HEK293 (cell line): Measurements from ENCODE around the gene SLC45A2.

Source experiments
- CTCF ChIA-PET: fragments of 350-600 bp; formaldehyde crosslinking; extraction: SDS; loops from one replicate; lab custom pipeline; 2021; ENCODE audit warnings: antibody characterized with exemption; lab: Yijun Ruan, JAX
- POLR2A ChIA-PET: fragments of 300-600 bp; formaldehyde crosslinking; extraction: SDS; loops from one replicate; lab custom pipeline; 2020; ENCODE audit warnings: antibody characterized with exemption, inconsistent platforms; lab: Yijun Ruan, JAX
- H3K27ac ChIP-seq: fragments of 200-500 bp; sonication (Bioruptor generic); 2 replicates; pipeline ENCODE4 v1.5.1; 2014; ENCODE audit warnings: low read depth, low read length, control low read depth, inconsistent platforms; ENCODE audit errors: extremely low read depth
- H3K36me3 ChIP-seq, 2 experiments: fragments of 200-500 bp in 1 of 2; sonication (Bioruptor generic) in 1 of 2; 1 replicate in 1 of 2; 2 replicates in 1 of 2; pipeline ENCODE4 v1.5.1; 2014 to 2017; ENCODE audit warnings: inconsistent platforms in 2 of 2, low read length in 2 of 2; ENCODE audit not compliant: control insufficient read depth in 2 of 2, insufficient read depth in 1 of 2
- H3K4me1 ChIP-seq: fragments of 200-500 bp; sonication (Bioruptor generic); 2 replicates; pipeline ENCODE4 v1.5.1; 2014; ENCODE audit warnings: mild to moderate bottlenecking, low read length, inconsistent platforms; ENCODE audit not compliant: control insufficient read depth, insufficient read depth
- H3K4me3 ChIP-seq: 2 replicates; pipeline ENCODE4 v1.5.1; 2011; ENCODE audit warnings: low read depth, mild to moderate bottlenecking, control low read depth, low read length, moderate library complexity
- H3K9me3 ChIP-seq: fragments of 200-500 bp; sonication (Bioruptor generic); 2 replicates; pipeline ENCODE4 v1.5.1; 2014; ENCODE audit warnings: low read depth, low read length, inconsistent platforms; ENCODE audit not compliant: control insufficient read depth, insufficient read depth
- BCL11B ChIP-seq: fragments of 450-650 bp; formaldehyde crosslinking; IDR thresholded peaks from 2 replicates; pipeline ENCODE4 v1.5.1; 2016; ENCODE audit warnings: low read depth, missing biosample characterization, missing genetic modification characterization
- GLI4 ChIP-seq: fragments of 450-650 bp; formaldehyde crosslinking; IDR thresholded peaks from 2 replicates; pipeline ENCODE4 v1.5.1; 2016; ENCODE audit warnings: missing biosample characterization, missing genetic modification characterization
- HOXD13 ChIP-seq: sonication (generic); formaldehyde crosslinking; IDR thresholded peaks from 2 replicates; pipeline ENCODE4 v1.8.0; 2022; ENCODE audit warnings: missing genetic modification reagents, borderline replicate concordance
- KLF10 ChIP-seq: fragments of 450-650 bp; IDR thresholded peaks from 2 replicates; pipeline ENCODE4 v1.5.1; 2018; ENCODE audit warnings: missing biosample characterization, mild to moderate bottlenecking, missing genetic modification characterization
- PBX3 ChIP-seq: sonication (generic); formaldehyde crosslinking; IDR thresholded peaks from 2 replicates; pipeline ENCODE4 v1.8.1; 2022; ENCODE audit warnings: mild to moderate bottlenecking, moderate library complexity, missing genetic modification reagents
- SCRT1 ChIP-seq: fragments of 450-650 bp; formaldehyde crosslinking; IDR thresholded peaks from 2 replicates; pipeline ENCODE4 v1.5.1; 2016; ENCODE audit warnings: missing biosample characterization, missing genetic modification characterization, borderline replicate concordance
- SP2 ChIP-seq: fragments of 450-650 bp; formaldehyde crosslinking; IDR thresholded peaks from 2 replicates; pipeline ENCODE4 v1.5.1; 2016; ENCODE audit warnings: missing biosample characterization, missing genetic modification characterization
- ZBTB17 ChIP-seq: fragments of 450-650 bp; formaldehyde crosslinking; IDR thresholded peaks from 2 replicates; pipeline ENCODE4 v1.5.1; 2016; ENCODE audit warnings: missing biosample characterization, missing genetic modification characterization
- ZFHX2 ChIP-seq: fragments of 450-650 bp; formaldehyde crosslinking; conservative IDR thresholded peaks from 2 replicates; pipeline ENCODE4 v1.5.1; 2016; ENCODE audit warnings: missing biosample characterization, missing genetic modification characterization
- ZNF114 ChIP-seq: fragments of 450-650 bp; formaldehyde crosslinking; IDR thresholded peaks from 2 replicates; pipeline ENCODE4 v1.5.0; 2017; ENCODE audit warnings: missing biosample characterization, missing genetic modification characterization
- ZNF138 ChIP-seq: fragments of 450-650 bp; formaldehyde crosslinking; IDR thresholded peaks from 2 replicates; pipeline ENCODE4 v1.5.1; 2016; ENCODE audit warnings: missing biosample characterization, missing genetic modification characterization, borderline replicate concordance
- ZNF248 ChIP-seq: fragments of 450-650 bp; formaldehyde crosslinking; IDR thresholded peaks from 2 replicates; pipeline ENCODE4 v1.5.1; 2017; ENCODE audit warnings: missing biosample characterization, missing genetic modification characterization
- ZNF26 ChIP-seq: fragments of 450-650 bp; formaldehyde crosslinking; IDR thresholded peaks from 2 replicates; pipeline ENCODE4 v1.5.1; 2016; ENCODE audit warnings: missing biosample characterization, missing genetic modification characterization
- ZNF274 ChIP-seq, 2 experiments: fragments of 200-500 bp in 1 of 2; fragments of 450-650 bp in 1 of 2; sonication (Bioruptor generic) in 1 of 2; formaldehyde crosslinking in 1 of 2; IDR thresholded peaks; 2 replicates each; pipeline versions ENCODE4 v1.5.1 to v1.6.1; 2014 to 2016; ENCODE audit warnings: borderline replicate concordance in 1 of 2, inconsistent platforms in 1 of 2, low read length in 1 of 2, missing biosample characterization in 1 of 2, missing genetic modification characterization in 1 of 2
- ZNF292 ChIP-seq: fragments of 450-650 bp; formaldehyde crosslinking; IDR thresholded peaks from 2 replicates; pipeline ENCODE4 v1.5.1; 2016; ENCODE audit warnings: low read depth, missing biosample characterization, missing genetic modification characterization, borderline replicate concordance
- ZNF302 ChIP-seq: fragments of 450-650 bp; formaldehyde crosslinking; IDR thresholded peaks from 2 replicates; pipeline ENCODE4 v1.5.1; 2016; ENCODE audit warnings: missing biosample characterization, missing genetic modification characterization, low read depth
- ZNF335 ChIP-seq: fragments of 450-650 bp; formaldehyde crosslinking; conservative IDR thresholded peaks from 2 replicates; pipeline ENCODE4 v1.5.1; 2016; ENCODE audit warnings: missing biosample characterization, missing genetic modification characterization
- ZNF394 ChIP-seq: fragments of 450-650 bp; formaldehyde crosslinking; IDR thresholded peaks from 2 replicates; pipeline ENCODE4 v1.5.1; 2016; ENCODE audit warnings: missing biosample characterization, missing genetic modification characterization, mild to moderate bottlenecking, moderate library complexity, borderline replicate concordance
- ZNF416 ChIP-seq: fragments of 450-650 bp; formaldehyde crosslinking; IDR thresholded peaks from 2 replicates; pipeline ENCODE4 v1.5.1; 2016; ENCODE audit warnings: missing biosample characterization, missing genetic modification characterization
- ZNF488 ChIP-seq: fragments of 450-650 bp; formaldehyde crosslinking; IDR thresholded peaks from 2 replicates; pipeline ENCODE4 v1.5.1; 2016; ENCODE audit warnings: missing biosample characterization, missing genetic modification characterization
- ZNF555 ChIP-seq: fragments of 450-650 bp; formaldehyde crosslinking; conservative IDR thresholded peaks from 2 replicates; pipeline ENCODE4 v1.5.1; 2017; ENCODE audit warnings: missing biosample characterization, mild to moderate bottlenecking, missing genetic modification characterization, inconsistent platforms
- ZNF558 ChIP-seq: fragments of 450-650 bp; formaldehyde crosslinking; IDR thresholded peaks from 2 replicates; pipeline ENCODE4 v1.5.1; 2016; ENCODE audit warnings: missing biosample characterization, missing genetic modification characterization
- ZNF560 ChIP-seq: fragments of 450-650 bp; formaldehyde crosslinking; IDR thresholded peaks from 2 replicates; pipeline ENCODE4 v1.5.1; 2017; ENCODE audit warnings: missing biosample characterization, missing genetic modification characterization, borderline replicate concordance
- ZNF561 ChIP-seq: fragments of 450-650 bp; IDR thresholded peaks from 2 replicates; pipeline ENCODE4 v1.5.1; 2018; ENCODE audit warnings: missing biosample characterization, missing genetic modification characterization, borderline replicate concordance
- ZNF571 ChIP-seq: fragments of 450-650 bp; formaldehyde crosslinking; IDR thresholded peaks from 2 replicates; pipeline ENCODE4 v1.5.0; 2017; ENCODE audit warnings: missing biosample characterization, missing genetic modification characterization
- ZNF621 ChIP-seq: fragments of 450-650 bp; formaldehyde crosslinking; IDR thresholded peaks from 2 replicates; pipeline ENCODE4 v1.5.1; 2017; ENCODE audit warnings: missing biosample characterization, missing genetic modification characterization
- ZNF623 ChIP-seq: fragments of 450-650 bp; formaldehyde crosslinking; IDR thresholded peaks from 2 replicates; pipeline ENCODE4 v1.5.1; 2016; ENCODE audit warnings: missing biosample characterization, missing genetic modification characterization
- ZNF626 ChIP-seq: fragments of 450-650 bp; sonication (Bioruptor Pico); formaldehyde crosslinking; IDR thresholded peaks from 2 replicates; pipeline ENCODE4 v1.5.1; 2018; ENCODE audit warnings: missing biosample characterization, missing genetic modification characterization, inconsistent platforms
- ZNF629 ChIP-seq: fragments of 450-650 bp; formaldehyde crosslinking; IDR thresholded peaks from 2 replicates; pipeline ENCODE4 v1.5.1; 2017; ENCODE audit warnings: missing biosample characterization, missing genetic modification characterization
- ZNF701 ChIP-seq: fragments of 450-650 bp; formaldehyde crosslinking; IDR thresholded peaks from 2 replicates; pipeline ENCODE4 v1.5.1; 2016; ENCODE audit warnings: missing biosample characterization, missing genetic modification characterization
- ZNF837 ChIP-seq: fragments of 450-650 bp; formaldehyde crosslinking; IDR thresholded peaks from 2 replicates; pipeline ENCODE4 v1.5.1; 2016; ENCODE audit warnings: missing biosample characterization, missing genetic modification characterization
- ZSCAN23 ChIP-seq: fragments of 450-650 bp; formaldehyde crosslinking; IDR thresholded peaks from 2 replicates; pipeline ENCODE4 v1.5.1; 2016; ENCODE audit warnings: missing biosample characterization, missing genetic modification characterization
- TF ChIP-seq, protein P1 (sequence below): fragments of 450-650 bp; formaldehyde crosslinking; IDR thresholded peaks from 2 replicates; pipeline ENCODE4 v1.5.1; 2016; ENCODE audit warnings: missing biosample characterization, missing genetic modification characterization, low read depth

SLC45A2 gene

GRCh38 chr5:34002629-34003328, 18.3 kb upstream of the SLC45A2 start (continued):
- no peak for TF ChIP-seq ZNF488 (tag by site-specific recombination)
- TF ChIP-seq GLI4, result no peak
- TF ChIP-seq ZNF701 (tag by site-specific recombination), result no peak

DNA sequence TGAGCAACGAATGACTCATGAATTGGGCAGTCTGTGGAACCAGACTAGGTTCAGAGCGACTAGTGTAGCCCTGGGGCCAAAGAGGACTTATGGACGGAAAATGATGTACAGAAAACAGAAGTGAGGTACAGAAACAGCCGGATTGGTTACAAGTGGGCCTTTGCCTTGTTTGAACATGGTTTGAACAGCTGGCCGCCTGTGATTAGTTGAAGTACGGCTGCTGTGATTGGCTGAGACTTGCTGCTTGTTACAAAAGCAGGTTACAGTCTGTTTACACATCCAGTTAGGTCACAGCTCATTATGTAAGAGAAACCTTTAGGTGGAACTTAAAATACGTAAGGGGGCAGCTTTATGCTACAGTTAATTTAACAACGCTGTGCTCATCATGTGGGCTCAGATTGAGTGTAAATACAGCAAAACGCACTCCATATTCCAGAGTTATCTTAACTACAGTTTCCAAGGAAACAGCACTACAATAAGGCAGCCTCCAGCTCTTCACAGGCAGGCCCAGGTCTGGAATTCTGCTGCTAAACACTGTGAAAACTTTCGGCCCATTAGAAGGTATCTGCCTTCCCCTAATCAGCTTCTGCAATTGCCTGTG, 16.8 kb upstream of the SLC45A2 start:
- H3K36me3 ChIP-seq, result peaks cover 6 to 23% of the 10 kb centered on the region in 2 experiments; a peak in 2 of 3 replicates
- H3K9me3 ChIP-seq, result no peaks in the 10 kb centered on the region
- CTCF ChIA-PET, result no interaction called here
- POLR2A ChIA-PET, result no interaction called here
- H3K4me1 ChIP-seq, result no peaks in the 10 kb centered on the region; the same call in 1 of the 2 replicates
- H3K27ac ChIP-seq, result no peak overlapping the region
- H3K4me3 ChIP-seq, result no peak overlapping the region
- no peak for TF ChIP-seq BCL11B (tag by site-specific recombination)
- TF ChIP-seq ZFHX2 (tag by site-specific recombination), result no peak
- no peak for TF ChIP-seq ZNF560 (tag by site-specific recombination)
- no peak for TF ChIP-seq ZNF561 (tag by site-specific recombination)
- peak; percentile 31; the same call in 1 of the 2 replicates for TF ChIP-seq ZNF335
- no peak for TF ChIP-seq ZNF837 (tag by site-specific recombination)
- TF ChIP-seq ZSCAN23, result no peak
- no peak for TF ChIP-seq PBX3
- no peak for TF ChIP-seq ZNF26
- TF ChIP-seq SP2 (tag by site-specific recombination), result peak; percentile 36
- TF ChIP-seq ZNF416 (tag by site-specific recombination), result no peak
- no peak for TF ChIP-seq ZNF302 (tag by site-specific recombination)
- no peak for TF ChIP-seq ZNF114 (tag by site-specific recombination)
- TF ChIP-seq ZNF558 (tag by site-specific recombination), result no peak
- no peak for TF ChIP-seq HOXD13 (CRISPR knock-in tag)
- no peak for TF ChIP-seq ZNF248 (tag by site-specific recombination)
- TF ChIP-seq ZNF292, result no peak
- TF ChIP-seq ZNF394, result no peak
- no peak for TF ChIP-seq ZNF274 (IDR thresholded peaks at IDR 0.05; ENCODE audit: low read length)
- no peak for TF ChIP-seq ZNF274 (tag by site-specific recombination; IDR thresholded peaks at IDR 0.05; ENCODE audit: borderline replicate concordance)
- no peak for TF ChIP-seq ZNF555 (tag by site-specific recombination)
- no peak for TF ChIP-seq KLF10 (tag by site-specific recombination)
- no peak for TF ChIP-seq ZNF626 (tag by site-specific recombination)
- TF ChIP-seq ZNF623 (tag by site-specific recombination), result no peak
- TF ChIP-seq ZBTB17, result no peak
- TF ChIP-seq, protein P1, sequence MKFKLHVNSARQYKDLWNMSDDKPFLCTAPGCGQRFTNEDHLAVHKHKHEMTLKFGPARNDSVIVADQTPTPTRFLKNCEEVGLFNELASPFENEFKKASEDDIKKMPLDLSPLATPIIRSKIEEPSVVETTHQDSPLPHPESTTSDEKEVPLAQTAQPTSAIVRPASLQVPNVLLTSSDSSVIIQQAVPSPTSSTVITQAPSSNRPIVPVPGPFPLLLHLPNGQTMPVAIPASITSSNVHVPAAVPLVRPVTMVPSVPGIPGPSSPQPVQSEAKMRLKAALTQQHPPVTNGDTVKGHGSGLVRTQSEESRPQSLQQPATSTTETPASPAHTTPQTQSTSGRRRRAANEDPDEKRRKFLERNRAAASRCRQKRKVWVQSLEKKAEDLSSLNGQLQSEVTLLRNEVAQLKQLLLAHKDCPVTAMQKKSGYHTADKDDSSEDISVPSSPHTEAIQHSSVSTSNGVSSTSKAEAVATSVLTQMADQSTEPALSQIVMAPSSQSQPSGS, result no peak
- no peak for TF ChIP-seq ZNF571 (tag by site-specific recombination)
- no peak for TF ChIP-seq ZNF621 (tag by site-specific recombination)
- no peak for TF ChIP-seq ZNF138 (tag by site-specific recombination)
- peak; percentile 63 for TF ChIP-seq ZNF629
- TF ChIP-seq SCRT1 (tag by site-specific recombination), result 0 out of 2 replicates have a peak, but pooled peaks have one; percentile 19
